NCI-H226 (cell line): ENCODE results near the gene TPM1.
"Not testable (repeated sequence)": the region's sequence is repeated elsewhere in the genome, so short reads cannot be mapped to it uniquely, and the experiment has no call there.

Experiments used
- DNase-seq: peaks from one replicate; pipeline ENCODE4 v3.0.0-alpha.2; 2015

The TPM1 gene

GRCh38 chr15:63105354-63105753 is 62.8 kb downstream of the TPM1 start:
- DNase-seq, result not testable (repeated sequence)

- peak; percentile 100 for DNase-seq
Observed at GRCh38 chr15:63107895-63108546, 65.5 kb downstream of the TPM1 start.

DNA sequence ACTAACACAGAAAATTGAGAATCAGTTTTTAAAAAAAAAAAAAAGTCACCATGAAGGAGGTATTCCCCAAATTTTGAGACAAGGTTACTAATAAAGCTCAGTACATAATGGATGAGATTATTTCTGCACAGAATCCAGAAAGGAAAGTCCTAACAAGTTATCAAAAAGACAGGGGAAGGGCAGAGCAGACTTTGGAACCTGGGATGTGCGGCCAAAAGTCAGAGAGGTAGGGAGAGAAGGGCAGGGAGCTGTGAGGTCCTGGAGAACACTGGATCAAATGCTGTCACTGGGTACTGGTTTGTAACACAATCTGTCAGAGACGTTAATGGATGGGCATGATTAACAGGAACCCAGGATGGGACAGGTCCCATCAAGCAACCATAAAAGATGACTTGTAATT is 67.0 kb downstream of the TPM1 start:
- DNase-seq, result no peak

DNA sequence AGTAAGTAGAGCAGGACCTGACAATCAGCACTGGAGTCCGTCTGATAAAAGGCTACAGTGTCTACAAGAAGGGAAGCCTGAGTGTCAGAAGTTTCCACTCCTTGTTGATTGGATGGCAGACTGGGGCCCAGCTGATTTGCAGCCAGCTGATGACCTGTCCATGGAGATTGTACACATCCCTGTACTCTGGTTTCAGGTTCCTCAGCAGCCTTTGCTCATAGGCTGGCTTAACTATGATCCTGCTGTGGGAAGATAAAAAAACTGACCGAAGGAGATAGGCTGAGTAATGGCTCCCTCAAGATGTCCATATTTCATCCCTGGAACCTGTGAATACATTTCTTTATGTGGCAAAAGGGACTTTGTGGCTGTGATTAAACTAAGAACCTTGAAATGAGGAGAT is 67.4 kb downstream of the TPM1 start:
- peak; percentile 81 for DNase-seq

DNA sequence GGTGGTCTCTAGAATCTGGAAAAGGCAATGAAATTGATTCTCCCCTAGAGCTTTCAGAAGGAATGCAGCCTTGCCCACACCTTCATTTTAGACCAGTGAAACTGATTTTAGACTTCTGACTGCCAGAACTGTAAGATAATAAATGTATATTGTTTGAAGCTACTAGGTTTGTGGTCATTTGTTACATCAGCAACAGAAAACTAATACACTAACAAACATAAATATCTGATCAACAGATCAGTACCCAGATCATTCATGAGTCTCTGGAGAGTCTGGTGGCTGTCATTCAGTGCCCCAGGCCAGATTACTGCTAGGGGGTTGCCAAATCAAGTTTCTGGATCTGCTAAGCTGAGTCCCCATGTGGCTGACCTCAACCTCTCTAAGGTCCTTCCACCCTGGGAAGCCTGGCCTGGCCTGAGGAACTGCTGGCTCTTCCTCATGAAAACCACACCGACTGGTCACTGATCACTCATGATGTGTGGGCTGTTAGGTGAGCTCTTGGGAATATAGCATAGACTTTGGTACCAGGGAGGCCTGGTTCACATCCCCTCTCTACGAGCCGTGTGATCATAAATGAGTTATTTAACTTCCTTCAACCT is 68.0 kb downstream of the TPM1 start:
- no peak for DNase-seq

- no peak for DNase-seq
Observed at GRCh38 chr15:63111481-63111880, 68.9 kb downstream of the TPM1 start.

DNA sequence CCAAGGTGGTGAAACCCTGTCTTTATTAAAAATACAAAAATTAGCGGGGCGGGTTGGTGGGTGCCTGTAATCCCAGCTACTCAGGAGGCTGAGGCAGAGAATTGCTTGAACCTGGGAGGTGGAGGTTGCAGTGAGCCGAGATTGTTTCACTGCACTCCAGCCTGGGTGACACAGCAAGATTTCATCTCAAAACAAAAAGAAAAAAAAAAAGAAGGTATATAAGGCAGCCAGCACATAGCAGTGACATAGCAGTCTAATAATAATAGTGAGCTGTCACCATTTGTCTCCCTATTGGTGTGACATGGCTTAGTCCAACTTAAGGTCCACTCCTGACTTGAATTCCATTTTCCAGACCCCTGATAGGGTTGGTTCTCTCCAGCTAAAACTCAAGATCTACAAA is 70.3 kb downstream of the TPM1 start:
- DNase-seq, result no peak

GRCh38 chr15:63114465-63114864 is 71.9 kb downstream of the TPM1 start:
- DNase-seq, result peak; percentile 61
